Stimulated activated CD4-positive, alpha-beta T cell treated with anti-CD3 and anti-CD28 coated beads, TNF-alpha, amount 100 ng/mL, for 24 hours (primary cell): ENCODE results near the gene WNT3A.

ENCODE experiments used
- DNase-seq, 3 experiments: peaks; one replicate each; pipeline ENCODE4 v3.0.0-alpha.2; 2020; ENCODE audit warnings: low read depth in 3 of 3

WNT3A gene

DNA sequence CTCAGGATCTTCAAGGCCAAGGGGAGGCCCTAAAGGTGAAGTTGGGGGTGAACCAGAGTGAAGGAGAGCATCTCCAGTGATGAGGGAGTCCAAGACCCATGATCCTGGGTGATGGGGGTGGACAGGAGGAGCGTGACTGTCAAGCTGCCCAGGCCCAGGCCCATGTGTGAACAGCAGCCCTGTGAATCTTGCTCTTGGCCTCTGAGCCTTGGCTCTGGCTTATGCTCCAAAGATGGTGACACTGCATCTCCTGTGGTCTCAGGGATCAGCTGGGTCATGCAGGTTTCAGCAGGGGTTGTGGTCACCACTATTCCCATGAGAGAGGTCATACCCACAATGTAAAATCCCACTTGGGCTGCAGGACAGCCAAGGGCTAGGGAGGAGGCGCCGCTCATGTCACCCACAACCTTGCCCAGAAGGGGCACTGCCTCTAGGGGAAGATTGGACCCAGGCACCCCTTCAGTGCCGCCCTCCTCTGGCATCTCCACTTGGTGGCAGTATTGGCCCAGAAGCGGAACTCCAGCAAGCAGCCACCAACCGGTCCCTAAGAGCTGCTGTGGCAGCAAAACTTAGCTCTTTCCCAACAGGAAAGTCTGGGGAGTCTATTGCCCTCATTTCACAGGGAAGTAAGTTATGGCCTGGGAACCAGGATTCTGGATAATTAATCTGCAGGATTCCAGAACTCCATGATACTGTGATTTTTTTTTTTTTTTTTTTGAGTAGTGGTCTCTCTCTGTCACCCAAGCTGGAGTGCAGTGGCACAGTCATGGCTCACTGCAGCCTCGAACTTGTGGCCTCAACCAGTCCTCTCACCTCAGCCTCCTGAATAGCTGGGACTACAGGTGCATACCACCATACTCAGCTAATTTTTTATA is 7.5 kb upstream of the WNT3A start:
- DNase-seq, result peak; percentile 34 to 64 (median 40)

DNA sequence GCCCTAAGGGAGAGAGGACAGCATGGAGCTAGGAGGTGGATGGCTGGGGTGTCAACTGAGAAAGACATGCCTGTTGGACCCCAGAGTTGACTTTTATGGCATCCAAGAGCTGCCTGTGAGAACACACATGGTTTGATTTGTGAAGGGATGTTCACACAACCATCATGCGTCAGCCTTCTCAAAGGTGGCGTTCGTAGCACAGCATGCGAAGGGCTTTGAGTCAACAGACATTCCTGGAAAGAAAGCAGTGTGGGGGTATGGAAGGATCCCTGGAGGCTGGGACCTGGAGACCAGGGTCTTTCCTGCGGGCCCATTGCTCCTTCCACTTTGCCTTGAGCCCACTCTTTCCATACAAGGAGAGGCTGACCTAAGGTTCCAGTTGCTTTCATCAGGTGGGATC is 6.4 kb upstream of the WNT3A start:
- no peak for DNase-seq

DNA sequence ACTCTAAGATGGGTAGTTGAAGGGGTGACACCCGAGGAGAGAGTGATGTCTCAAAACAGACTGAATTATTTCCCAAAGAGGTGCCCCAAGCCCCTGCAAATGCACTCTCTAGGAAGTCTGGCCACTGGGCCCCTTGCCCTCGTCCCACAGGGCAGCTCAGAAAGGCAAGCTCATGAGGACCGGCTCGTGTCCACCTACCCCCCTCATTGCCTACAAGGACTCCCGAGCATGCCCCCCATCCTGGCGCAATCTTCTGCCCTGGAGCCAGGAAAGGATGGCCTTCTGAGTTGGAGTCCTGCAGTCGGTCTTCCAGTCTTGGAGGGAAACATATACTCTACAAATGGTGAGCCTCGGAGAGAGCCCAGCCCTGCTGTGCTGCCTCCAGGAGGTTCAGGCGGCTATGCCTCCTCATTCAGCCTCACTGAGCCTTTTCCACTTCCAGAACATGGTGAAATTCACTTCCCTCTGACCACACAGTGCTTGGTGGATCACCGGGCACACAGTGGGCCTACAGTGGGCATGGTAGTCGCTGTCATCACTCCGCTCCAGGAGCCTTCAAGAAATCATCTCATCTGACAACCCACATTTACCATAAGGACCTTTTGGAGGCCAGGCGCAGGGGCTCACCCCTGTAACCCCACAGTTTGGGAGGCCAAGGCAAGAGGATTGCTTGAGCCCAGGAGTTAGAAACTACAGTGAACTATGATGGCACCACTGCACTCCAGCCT is 5.8 kb upstream of the WNT3A start:
- no peak for DNase-seq

DNA sequence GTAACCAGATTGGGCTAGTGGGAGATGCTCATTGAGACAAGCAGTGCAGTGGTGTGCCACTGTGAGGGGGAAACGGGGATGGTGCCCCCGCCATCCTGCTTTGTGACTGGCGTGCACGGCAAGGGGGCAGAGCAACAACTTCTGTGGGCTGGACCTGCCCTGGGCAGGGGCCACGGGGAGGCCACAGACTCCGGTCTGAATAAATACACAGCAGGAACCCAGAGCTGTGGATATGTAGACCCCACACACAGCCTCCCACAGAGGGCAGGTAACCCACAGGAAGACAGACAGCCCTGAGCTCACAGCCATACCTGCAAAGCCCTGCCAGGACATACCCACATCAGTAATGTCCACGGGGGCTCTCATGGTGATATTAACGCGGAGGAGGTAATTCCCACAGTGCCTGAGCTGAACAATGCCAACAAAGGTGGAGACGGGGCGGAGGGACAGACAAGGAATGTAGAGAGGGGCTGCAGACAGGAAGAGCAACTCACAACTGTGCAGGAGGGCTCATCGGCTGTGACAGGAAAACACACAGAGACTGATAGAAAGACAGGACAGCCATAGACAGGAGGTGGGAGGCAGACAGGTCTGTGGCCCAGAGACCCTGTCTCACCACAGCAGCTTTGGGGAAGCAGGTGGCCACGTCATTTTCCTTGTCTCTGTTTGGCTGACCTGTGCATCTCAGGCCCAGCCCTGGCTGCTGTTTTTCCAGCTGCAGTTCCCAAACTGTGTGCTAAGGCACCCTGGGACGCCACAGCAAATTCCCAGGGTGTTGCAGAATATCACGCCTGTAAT is 4.9 kb upstream of the WNT3A start:
- DNase-seq, result no peak

DNA sequence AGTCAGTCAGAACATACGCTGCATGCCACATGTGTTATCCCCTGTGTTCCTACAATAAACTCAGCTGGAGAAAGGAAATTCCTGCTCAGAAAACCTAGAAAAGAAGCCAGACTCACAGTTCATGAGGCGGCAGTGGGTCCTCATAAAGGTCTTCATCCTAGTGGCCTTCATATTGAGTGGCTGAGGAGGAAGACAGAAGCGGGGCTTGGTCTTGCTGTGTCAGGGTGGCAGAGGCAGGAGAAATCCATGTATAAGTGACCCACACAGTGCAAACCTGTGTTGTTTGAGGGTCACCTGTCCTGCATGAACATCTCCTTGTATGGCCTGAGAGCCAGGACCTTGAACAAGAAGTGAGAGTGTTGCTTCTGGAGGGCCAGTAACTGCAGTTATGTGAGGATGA is 4.0 kb upstream of the WNT3A start:
- no peak for DNase-seq

DNA sequence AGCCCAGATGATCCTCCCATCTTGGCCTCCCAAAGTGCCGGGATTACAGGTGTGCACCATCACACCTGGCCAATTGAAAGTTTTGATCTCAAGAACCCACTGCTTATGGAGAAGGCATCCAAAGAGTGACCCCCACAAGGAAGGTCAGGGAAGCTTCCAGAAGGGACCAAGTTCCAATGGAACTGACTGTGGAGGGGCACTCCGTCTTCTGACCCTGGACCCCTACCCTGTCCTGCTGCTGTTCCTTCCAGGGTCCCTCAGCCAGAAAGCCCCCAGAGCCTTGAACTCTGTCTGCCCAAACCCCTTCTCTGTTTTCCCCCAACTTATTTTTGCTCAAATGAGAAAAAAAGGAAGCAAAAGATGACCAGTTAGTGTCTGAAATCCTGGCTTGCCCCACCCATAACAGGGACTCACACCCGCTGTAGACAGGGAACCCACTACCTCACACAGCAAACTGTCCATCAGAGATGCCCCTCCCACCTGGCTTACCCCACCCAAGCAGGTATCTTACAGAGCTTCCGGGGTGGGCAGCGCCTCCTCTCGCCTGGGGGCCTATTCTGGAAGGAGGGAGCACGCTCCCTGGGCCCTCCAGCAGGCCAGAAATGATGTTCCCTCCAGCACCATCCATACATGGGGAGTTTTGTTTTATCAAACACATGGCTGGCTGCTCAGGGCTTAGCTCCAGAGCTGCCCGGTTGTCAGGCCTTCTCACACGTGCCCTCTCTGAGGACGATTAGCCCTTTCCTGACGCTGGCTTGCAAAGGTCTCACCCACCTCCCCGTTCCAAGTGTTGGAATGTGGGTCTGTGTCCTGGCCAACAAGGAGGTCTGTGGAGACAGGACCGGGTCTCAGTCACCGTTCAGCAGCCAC is 3.1 kb upstream of the WNT3A start:
- no peak for DNase-seq

DNA sequence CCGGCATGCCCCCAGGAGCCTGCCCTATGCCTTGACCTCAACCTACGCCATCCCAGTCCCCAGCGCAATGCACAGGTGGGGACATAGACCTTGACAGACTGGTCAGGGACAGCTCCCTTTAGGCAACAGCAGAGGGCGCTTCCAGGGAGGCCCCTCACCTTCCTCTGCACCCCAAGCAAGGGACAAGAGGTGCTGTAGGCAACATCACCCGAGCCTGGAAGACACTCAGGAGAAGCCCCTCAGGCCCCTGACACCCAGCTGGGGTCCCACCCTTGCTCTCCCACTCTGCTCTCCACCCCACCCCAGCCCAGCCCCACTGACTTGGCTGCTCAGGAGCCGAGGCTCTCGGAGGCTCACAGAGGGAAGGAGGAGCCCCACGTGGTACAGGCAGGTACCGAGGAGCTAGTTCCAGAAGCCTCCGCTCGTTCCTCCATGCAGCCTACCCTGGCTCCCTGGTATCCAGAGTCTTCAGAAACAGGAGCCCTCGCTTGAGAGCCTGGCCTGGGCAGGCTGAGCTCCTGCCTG is 2.4 kb upstream of the WNT3A start:
- no peak for DNase-seq

DNA sequence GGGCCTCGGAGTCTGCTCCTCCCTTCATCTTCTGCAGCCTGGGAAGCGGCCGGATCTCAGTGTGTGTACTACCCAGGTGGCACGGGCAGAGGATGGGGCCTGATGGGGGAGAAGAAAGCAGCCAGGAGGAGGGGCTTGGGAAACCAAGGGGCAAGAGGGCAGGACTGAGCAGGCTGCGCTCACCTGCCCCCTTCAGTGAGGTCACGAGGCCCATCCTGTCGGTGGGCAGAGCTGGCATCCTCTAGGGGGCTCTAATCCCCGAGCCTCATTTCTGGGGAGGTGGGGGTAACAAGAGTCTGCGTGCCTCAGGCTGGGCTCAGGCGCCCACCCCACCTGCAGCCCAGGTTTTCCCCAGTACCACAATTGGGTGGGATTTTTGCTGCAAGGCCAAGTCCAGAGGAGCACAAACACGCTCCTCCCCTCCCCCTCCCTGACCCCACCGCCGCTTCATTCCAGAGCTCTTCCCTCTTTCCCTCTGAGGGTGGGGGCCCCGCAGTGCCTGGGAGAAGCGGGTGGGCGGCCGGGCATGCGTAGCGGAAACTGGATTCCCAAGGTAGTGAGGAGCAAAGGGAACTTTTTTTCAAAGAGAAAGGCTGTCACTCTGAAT is 1.8 kb upstream of the WNT3A start:
- no peak for DNase-seq

DNA sequence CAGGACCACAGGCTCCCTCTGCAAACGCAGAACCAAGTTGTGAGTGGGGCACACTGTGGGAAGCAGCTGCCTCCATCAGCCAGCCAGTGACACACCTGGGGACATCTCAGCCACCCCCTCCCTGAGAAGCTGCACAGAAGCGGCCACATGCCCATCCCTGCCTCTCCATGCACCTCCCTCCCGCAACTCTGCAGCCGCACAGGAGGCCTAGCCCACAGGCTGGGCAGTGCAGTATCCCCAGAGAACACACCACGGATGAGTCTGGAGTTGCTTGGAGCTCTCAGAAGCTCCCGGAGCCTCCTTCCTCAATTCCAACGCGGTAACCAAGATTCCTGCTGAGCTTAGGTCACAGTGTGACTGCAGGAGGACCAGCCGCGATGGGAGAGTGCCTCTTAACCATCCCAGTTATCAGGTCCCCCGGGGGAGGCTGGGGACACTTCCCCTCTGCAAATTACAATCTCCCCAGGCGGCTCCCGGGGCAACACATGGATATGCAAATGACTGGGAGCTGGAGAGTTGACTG is 1.2 kb upstream of the WNT3A start:
- DNase-seq, result no peak

DNA sequence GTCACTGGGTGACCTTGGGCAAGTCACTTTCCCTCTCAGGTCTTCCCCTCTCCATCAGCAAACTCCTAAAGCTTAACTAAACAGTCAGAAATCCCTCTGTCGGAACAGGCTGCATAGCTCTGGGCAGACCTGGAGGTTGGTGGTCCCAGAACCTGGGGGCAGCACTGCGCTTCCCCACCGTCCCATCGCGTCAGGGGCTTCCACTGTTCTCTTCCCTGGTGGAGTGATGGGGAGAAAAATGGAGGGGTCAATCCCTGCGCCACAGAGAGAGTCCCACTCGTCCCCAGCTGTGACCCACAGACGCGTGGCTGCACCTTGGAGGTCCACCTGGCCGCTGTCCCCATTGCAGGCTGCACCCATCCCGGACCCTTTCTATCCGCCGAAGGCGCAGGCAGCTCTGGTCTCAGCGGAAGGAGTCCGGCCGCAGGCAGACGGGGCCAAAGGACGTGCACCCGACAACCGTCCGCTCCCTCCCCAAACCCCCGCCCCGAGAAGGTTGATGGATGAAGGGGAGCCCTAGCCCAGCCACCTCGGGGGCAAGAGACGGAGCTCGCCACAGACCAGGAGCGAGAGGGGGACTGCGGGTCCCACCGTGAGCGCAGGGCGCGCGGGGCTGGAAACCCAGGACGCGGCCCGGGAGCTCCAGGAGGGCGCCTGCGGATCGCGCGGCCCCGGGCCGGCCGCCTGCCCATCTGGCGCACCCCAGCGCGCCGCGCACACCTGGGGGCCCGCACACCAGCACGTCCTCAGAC is 588 bp upstream of the WNT3A start:
- no peak for DNase-seq

DNA sequence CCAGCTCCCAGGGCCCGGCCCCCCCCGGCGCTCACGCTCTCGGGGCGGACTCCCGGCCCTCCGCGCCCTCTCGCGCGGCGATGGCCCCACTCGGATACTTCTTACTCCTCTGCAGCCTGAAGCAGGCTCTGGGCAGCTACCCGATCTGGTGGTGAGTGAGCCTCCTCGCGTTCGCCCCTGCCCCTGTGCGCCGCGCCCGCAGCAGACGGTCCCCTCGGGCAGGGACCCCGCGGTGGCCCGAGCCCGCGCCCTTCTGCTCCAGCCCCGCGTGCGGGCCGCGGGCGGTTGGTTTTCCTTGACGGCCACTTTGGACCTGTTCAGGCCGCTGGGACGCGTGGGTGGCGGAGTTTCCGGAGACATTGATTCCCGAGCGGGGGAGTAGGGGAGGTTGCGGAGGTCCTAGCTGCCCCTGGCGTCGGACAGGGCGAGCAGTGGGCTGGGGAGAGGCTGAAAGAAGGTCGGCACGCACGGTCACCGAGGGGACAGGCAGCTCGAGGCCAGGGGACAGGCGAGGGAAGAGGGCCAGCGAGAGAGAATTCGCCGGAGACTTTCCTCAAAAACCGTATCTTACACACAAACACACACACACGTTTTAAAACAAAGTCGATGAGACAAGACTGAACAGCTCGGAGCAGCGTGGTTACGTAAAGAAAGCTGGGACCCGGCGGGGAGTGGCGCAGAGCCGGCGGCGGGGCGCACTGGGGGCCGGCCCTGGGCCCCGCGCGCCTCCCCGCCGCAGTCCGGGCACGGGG is 427 bp downstream of the WNT3A start:
- no peak for DNase-seq

DNA sequence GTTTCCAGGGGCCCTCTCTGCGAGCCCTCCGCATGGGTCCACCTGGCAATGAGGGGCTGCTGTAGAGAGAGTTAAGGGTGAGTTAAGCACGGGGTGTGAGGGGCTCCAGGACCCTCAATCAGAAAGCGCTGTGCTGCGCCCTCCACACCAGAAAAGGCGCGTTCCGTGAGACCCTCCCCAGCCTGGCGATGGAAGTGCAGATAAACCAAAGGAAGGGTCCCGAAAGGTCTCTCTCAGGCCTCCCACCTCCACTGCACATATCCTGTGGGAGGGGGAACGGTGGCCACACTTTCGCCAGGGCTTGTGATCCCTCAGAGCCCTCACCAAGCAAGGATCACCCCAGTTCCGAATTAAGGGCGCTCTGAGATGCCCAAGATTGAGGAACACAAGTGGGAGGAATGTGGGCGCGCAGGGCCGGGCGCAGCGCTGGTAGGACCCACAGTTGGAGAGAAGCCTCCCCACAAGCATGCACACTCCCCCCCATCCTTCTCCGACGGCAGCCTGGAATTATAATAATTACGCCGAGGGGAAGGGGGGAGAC is 1.1 kb downstream of the WNT3A start:
- DNase-seq, result no peak

DNA sequence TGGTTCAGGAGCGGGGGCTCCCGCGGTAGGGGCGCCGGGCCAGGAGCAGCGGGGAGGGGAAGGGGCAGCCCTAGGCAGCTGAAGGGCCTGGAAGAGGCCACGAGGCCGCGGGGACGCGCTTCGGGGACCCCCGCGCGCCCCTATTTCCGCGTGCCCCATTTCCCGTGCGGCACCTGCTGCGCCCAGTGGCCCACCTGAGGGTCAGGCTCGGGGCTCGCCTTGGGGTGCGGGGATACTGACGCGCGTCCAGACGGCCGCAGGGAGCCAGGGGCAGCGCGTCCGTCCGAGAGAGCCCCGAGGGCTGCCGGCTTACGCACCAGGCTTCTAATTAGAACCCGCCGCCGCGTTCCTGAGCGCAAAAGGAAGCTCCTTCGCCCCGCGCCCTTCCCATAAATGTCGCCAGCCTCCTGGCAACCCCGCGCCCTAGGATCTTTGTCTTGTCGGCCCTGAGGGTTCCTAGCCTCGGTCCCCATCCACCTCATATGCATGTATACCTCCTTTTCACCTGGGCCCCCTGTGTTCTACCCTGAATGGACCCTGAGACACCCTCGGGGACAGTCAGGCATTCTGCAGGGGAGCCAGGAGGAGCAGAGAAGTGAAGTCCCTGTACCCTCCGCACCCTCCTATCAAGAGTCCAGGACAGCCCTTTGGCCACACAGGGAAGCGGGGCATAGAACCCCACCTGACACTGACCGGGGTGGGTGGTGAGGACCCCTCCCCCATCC is 1.8 kb downstream of the WNT3A start:
- DNase-seq, result no peak

DNA sequence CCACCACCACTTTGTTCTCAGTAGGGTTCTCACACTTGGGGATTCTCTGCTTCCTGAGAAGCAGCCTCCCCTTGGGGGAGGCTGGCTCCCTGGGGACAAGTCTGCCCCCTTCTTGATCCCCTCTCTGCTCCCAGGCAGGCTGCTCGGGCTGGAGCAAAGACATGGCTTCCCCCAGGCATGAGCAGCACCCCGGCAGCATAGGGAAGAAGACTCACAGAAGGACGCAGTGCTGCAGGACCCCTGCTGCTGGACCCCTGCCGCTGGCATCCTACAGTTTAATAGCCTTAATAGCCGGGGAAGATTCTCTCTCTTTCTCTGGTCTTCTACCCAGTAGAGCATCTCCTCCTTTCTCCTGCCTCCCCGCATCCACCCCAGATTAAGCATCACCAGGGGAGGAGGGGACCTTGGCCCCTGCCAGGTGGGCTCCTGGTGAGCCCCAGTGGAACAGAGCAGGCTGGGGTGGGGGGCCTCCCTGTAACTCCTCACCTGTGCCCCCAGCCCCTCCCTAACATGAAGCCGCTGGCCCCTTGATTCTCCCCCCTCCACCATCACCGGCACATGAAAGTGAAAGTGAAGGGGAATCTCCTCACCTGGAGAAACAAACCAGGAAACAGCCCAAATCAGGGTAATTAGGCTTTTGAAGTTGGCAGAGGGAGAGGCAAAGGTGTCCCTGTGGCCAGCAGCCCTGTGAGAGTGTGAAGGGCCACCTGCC is 2.5 kb downstream of the WNT3A start:
- no peak for DNase-seq

DNA sequence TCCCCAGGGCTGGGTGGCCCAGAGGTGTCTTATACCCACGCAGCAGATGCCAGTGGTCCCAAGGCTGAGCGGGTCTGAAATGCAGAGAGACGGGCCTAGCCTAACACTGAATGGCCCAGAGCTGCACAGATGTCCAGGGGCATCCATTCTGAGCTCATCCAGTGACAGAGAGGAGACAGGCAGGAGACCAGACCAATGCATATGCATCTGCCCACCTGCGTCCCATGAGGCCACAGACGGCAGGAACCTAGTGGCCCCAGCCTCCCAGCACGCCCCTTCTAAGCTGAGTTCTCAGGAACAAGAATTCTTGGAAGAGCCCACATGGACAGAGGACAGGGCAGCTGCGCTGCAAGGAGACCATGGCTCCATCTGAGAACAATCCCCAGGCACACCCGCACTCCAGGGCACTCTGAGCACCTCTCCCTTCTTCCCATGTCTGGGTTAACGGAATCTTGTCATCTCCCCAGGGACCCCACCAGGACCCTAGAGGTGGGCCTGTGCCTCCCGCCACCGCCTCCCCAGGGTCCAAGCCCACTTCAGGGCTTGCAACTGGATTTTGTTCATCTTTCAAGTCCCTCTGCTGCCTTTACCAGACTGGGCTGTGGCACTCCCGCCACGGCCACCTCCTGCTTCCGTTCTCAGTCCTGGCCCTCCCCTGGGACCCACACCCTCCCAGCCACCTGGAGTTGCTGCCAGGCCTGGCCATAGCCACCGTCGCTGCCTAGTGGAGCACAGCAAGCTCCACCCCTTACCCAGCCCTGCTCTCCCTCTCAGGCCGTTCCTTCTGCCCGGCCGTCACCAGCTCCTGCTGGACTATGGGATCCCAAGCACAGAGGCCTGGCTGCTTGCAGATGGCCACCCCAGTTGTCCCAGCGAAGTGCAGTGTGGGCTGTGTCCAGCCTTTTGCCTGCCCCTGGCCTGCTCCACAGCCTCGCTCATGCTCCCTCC is 3.3 kb downstream of the WNT3A start:
- no peak for DNase-seq

DNA sequence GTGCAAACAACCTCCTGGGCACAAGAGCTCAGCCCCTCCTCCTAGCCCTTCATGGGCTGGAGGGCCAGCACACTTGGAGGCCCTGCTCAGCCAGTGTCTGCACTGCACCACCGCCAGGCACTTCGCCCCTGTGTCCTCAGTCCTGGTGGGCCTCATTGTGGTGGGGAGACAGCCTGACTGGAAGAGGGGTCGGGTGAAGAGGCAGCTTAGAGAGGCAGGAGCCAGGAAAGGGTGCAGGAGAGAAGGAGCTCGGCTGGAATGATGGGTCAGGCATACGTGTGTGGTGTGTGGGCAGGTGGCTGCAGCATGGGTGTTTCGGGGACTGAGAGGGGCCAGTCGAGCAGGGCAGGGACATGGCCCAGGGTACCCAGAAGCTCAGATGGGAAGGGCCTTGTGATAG is 4.1 kb downstream of the WNT3A start:
- no peak for DNase-seq
